Measurements from ENCODE around the gene LPIN3.

The LPIN3 gene

GRCh38 chr20:41406353-41406752, 65.7 kb downstream of the LPIN3 start:
- Mint-ChIP-seq H3K27me3 (ENCODE audit: low read depth) (no peaks in the 10 kb centered on the region), H3K4me3 (no peak overlapping the region), H3K36me3 (ENCODE audit: low read depth) (peaks cover 67% of the 10 kb centered on the region), H3K4me1 (peaks cover 33% of the 10 kb centered on the region), H3K9me3 (no peaks in the 10 kb centered on the region), H3K27ac (peak overlapping the region in 1 of 3 experiments; percentile 10)
- TF ChIP-seq CTCF (IDR thresholded peaks at IDR 0.05; ENCODE audit: unreplicated experiment in 3 of 3): no peak

GRCh38 chr20:41406896-41407444, 66.3 kb downstream of the LPIN3 start:
- peaks cover 70% of the 10 kb centered on the region for H3K36me3 Mint-ChIP-seq (ENCODE audit: low read depth)
- H3K4me3 Mint-ChIP-seq: no peak overlapping the region
- peaks cover 38% of the 10 kb centered on the region for H3K4me1 Mint-ChIP-seq
- no peaks in the 10 kb centered on the region for H3K27me3 Mint-ChIP-seq (ENCODE audit: low read depth)
- H3K9me3 Mint-ChIP-seq: no peaks in the 10 kb centered on the region
- H3K27ac Mint-ChIP-seq: peak overlapping the region in 1 of 3 experiments; percentile 10
- TF ChIP-seq CTCF (IDR thresholded peaks at IDR 0.05; ENCODE audit: unreplicated experiment in 3 of 3): no peak

- H3K4me1 Mint-ChIP-seq: peaks cover 44% of the 10 kb centered on the region
- H3K27ac Mint-ChIP-seq: no peak overlapping the region
- H3K4me3 Mint-ChIP-seq: no peak overlapping the region
- TF ChIP-seq CTCF (IDR thresholded peaks at IDR 0.05; ENCODE audit: unreplicated experiment in 3 of 3): no peak
- no peaks in the 10 kb centered on the region for H3K27me3 Mint-ChIP-seq (ENCODE audit: low read depth)
- H3K36me3 Mint-ChIP-seq (ENCODE audit: low read depth): peaks cover 71% of the 10 kb centered on the region
- H3K9me3 Mint-ChIP-seq: no peaks in the 10 kb centered on the region
These were observed 67.0 kb downstream of the LPIN3 start for GRCh38 chr20:41407607-41408006.

GRCh38 chr20:41408156-41408794, 67.7 kb downstream of the LPIN3 start:
- Mint-ChIP-seq H3K4me1 (peaks cover 45% of the 10 kb centered on the region), H3K27ac (peak overlapping the region in 1 of 3 experiments; percentile 43), H3K9me3 (no peaks in the 10 kb centered on the region), H3K4me3 (no peak overlapping the region), H3K27me3 (ENCODE audit: low read depth) (no peaks in the 10 kb centered on the region), H3K36me3 (ENCODE audit: low read depth) (peaks cover 73% of the 10 kb centered on the region)
- no peak for TF ChIP-seq CTCF (IDR thresholded peaks at IDR 0.05; ENCODE audit: unreplicated experiment in 3 of 3)

- no peak for TF ChIP-seq CTCF (IDR thresholded peaks at IDR 0.05; ENCODE audit: unreplicated experiment in 3 of 3)
- peaks cover 76% of the 10 kb centered on the region for H3K36me3 Mint-ChIP-seq (ENCODE audit: low read depth)
- H3K9me3 Mint-ChIP-seq: no peaks in the 10 kb centered on the region
- H3K27ac Mint-ChIP-seq: no peak overlapping the region
- H3K4me1 Mint-ChIP-seq: peaks cover 45% of the 10 kb centered on the region
- H3K27me3 Mint-ChIP-seq (ENCODE audit: low read depth): no peaks in the 10 kb centered on the region
- no peak overlapping the region for H3K4me3 Mint-ChIP-seq
These were observed 68.4 kb downstream of the LPIN3 start for GRCh38 chr20:41408986-41409385.
